ENCODE results near the gene NHLH2. TPM values are rescaled to one million over a fixed set of nuclear protein-coding genes. Genes with fewer than 3 reads are reported as not detected.

Gene NHLH2
- total RNA-seq, 2 experiments from 2014 or later: not detected

DNA sequence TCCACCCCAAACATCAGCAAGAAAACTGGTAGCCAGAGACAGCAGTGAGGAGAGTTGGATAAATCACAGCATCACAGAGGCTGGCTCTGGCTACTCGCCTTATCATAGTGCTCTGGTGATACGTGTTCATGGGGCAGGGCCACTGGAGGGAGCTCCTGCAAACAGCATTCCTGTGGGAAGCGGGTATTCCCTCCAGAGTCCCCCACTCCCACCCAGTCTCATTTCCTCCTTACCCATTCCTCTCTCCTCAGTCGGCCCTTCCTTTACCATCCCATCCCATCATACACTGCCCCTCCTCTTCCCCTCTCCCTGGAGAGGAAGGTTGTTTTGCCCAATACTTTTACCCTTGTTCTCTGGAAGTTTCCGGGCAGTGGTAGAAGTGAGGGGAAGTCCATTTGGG lies 7.1 kb downstream of the NHLH2 start:
- Mint-ChIP-seq H3K4me1 (ENCODE audit: low read depth) (peaks cover 3% of the 10 kb centered on the region), H3K27ac (no peak overlapping the region), H3K4me3 (no peak overlapping the region), H3K36me3 (ENCODE audit: low read depth) (no peaks in the 10 kb centered on the region), H3K27me3 (ENCODE audit: low read depth) (peaks cover 36% of the 10 kb centered on the region), H3K9me3 (ENCODE audit: insufficient read depth) (no peaks in the 10 kb centered on the region)
- ATAC-seq (no peak), DNase-seq (no peak)
- ChIA-PET CTCF (no interaction called here), POLR2A (no interaction called here)

DNA sequence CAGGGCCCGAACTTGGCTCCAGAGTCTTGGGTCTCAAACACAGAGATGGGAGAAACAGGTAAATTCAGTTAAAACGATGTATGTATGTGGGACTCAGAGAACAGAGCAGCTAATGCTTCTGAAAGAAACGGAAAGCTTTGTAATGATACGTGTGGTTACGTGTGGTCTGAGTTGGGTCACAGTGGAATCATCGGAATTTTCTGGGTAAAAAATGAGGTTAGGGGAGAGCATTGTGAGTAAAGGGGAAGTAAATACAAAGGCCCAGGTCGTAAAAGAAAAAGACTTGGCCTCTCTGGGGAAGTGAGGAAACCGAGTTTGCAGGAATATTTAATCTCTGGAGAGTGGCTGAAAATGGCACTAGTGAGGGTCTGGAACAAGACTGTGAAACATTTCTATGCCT lies 8.3 kb downstream of the NHLH2 start:
- CTCF ChIA-PET: no interaction called here
- peaks cover 45% of the 10 kb centered on the region for H3K27me3 Mint-ChIP-seq (ENCODE audit: low read depth)
- ATAC-seq (no peak), DNase-seq (no peak)
- no peak overlapping the region for H3K27ac Mint-ChIP-seq
- H3K9me3 Mint-ChIP-seq (ENCODE audit: insufficient read depth): no peaks in the 10 kb centered on the region
- peaks cover 4% of the 10 kb centered on the region for H3K4me1 Mint-ChIP-seq (ENCODE audit: low read depth)
- H3K36me3 Mint-ChIP-seq (ENCODE audit: low read depth): no peaks in the 10 kb centered on the region
- H3K4me3 Mint-ChIP-seq: no peak overlapping the region
- POLR2A ChIA-PET: no interaction called here

DNA sequence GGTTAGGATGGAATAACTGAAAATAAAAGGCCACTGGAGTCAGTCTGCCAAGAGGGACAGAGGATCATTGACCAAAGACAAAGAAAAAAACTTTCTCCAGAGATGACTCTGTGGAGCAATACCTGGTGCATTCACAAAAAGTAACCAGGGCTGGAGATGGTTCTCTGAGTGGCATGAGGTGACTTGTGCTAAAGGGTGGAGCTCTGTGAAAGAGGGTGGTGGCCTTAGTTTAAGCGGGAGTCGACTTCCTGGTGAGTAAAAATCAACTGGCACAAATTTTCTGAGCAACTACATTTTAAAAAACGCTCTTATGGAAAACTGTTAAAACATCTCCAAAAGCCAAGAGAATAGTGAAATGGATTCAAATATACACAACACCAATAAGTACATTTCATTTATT lies 10.0 kb downstream of the NHLH2 start:
- no peak overlapping the region for H3K4me3 Mint-ChIP-seq
- peaks cover 4% of the 10 kb centered on the region for H3K4me1 Mint-ChIP-seq (ENCODE audit: low read depth)

DNA sequence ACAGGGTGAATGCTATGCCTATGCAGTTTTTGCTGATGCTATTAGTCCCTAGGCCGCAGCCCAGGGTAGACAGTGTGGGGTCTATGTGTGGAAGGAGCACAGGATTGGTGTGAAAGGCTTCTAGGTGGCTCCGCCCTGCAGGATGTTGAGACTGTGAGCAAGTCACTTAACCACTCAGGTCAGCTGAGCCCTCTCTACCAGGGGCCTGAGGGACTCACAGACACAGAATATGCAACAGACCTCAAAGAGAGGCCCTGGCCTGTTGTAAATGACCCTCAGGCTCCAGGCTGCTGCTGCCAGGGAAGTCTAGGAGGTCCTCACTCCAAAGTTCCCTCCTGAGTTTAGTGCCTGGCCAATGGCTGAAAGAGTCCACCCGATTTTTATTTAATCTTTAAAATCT lies 11.0 kb downstream of the NHLH2 start:
- peaks cover 40% of the 10 kb centered on the region for H3K27me3 Mint-ChIP-seq (ENCODE audit: low read depth)
- CTCF ChIA-PET: no interaction called here
- no peak overlapping the region for H3K4me3 Mint-ChIP-seq
- ATAC-seq (no peak), DNase-seq (no peak)
- no peak overlapping the region for H3K27ac Mint-ChIP-seq
- POLR2A ChIA-PET: no interaction called here
- no peaks in the 10 kb centered on the region for H3K36me3 Mint-ChIP-seq (ENCODE audit: low read depth)
- H3K4me1 Mint-ChIP-seq (ENCODE audit: low read depth): peaks cover 4% of the 10 kb centered on the region
- no peaks in the 10 kb centered on the region for H3K9me3 Mint-ChIP-seq (ENCODE audit: insufficient read depth)

More for the DNA sequence above, 10.0 kb downstream of the NHLH2 start:
- Mint-ChIP-seq H3K27me3 (ENCODE audit: low read depth) (peaks cover 47% of the 10 kb centered on the region), H3K9me3 (ENCODE audit: insufficient read depth) (no peaks in the 10 kb centered on the region), H3K36me3 (ENCODE audit: low read depth) (no peaks in the 10 kb centered on the region), H3K27ac (no peak overlapping the region)
- ChIA-PET CTCF (no interaction called here), POLR2A (no interaction called here)
- ATAC-seq: no peak
- no peak for DNase-seq

DNA sequence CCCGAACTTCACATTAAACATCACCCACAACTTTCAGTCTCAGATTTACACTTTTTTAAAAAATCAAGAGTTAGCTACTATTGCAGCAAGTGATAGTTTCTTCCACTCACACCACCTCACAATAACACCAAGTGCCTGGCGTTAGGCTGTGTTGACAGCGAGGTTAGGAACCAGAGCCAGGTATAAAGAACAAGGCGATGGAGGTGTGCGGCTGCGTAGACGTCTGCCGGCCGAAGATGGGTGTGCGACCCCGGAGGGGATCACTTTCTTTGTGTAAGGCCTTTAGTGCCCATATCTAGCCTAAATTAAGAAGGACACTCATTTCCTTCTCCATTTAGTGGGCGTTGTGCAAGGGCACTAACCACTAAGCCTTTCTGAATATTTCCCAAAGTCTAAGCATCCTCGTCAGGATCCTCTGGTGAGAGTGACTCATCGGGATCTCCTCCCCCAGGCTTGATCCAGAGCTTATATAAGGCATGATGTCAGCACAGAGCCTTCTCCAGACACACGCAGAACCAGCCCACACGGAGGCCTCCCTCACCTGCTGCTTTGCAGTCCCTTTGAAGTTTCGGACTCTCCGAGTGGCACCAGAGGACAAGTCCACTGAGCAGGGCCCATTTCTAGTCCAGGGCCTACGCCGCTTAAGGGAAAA lies 11.8 kb downstream of the NHLH2 start:
- Mint-ChIP-seq H3K27me3 (ENCODE audit: low read depth) (peaks cover 34% of the 10 kb centered on the region), H3K36me3 (ENCODE audit: low read depth) (no peaks in the 10 kb centered on the region), H3K4me3 (peak overlapping the region; percentile 45), H3K4me1 (ENCODE audit: low read depth) (peaks cover 4% of the 10 kb centered on the region), H3K27ac (no peak overlapping the region), H3K9me3 (ENCODE audit: insufficient read depth) (no peaks in the 10 kb centered on the region)
- ChIA-PET CTCF (no interaction called here), POLR2A (no interaction called here)
- DNase-seq (no peak), ATAC-seq (no peak)

DNA sequence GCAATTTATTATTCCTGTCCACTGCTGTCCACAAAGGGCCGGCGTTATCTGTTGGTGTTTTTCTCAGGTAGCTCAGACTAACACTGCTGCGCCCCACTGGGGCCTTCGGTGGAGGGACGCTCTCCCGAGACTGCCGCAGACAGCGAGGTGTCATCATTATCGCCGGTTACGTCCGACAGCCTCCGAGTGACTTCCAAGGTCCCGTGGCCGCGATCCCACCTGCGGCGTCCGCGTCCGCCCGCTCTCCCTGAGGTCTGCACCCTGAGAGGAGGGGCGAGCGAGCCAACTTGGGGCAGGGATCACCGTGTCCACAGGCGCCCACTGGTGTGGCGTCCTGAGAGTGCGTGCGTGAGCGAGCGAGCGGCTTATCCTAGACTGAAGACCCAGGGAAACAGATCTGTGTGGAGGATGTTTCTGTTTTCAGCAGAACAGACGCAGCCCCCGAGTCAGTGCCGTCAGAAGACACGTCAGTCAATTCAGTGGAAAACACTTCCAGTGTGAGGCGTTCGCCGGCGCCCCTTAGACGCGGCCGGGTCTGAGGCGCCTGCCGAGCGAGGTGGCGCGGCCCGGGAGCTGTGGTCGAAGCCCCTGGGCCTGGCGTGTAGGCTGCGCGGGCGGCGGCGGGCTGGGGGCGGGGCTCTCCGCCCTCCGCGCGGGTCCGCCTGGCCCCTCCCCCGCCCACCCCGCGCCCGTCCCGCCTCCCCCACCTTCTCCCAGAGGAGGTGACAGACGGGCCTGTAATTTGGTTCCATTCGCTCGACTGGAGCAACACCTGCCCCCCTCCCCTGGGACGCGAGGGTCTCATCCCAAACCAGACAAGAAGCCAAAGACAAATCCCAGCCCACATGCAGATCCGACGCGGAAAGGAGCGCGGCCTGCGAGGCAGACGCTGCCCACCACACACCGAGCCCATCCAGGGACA lies 12.6 kb downstream of the NHLH2 start:
- Mint-ChIP-seq H3K4me1 (ENCODE audit: low read depth) (peaks cover 4% of the 10 kb centered on the region), H3K27ac (no peak overlapping the region), H3K36me3 (ENCODE audit: low read depth) (no peaks in the 10 kb centered on the region), H3K27me3 (ENCODE audit: low read depth) (peaks cover 35% of the 10 kb centered on the region), H3K9me3 (ENCODE audit: insufficient read depth) (no peaks in the 10 kb centered on the region), H3K4me3 (peak overlapping the region; percentile 45)
- DNase-seq (no peak), ATAC-seq (no peak)
- CTCF ChIA-PET: no interaction called here
- POLR2A ChIA-PET: no interaction called here

DNA sequence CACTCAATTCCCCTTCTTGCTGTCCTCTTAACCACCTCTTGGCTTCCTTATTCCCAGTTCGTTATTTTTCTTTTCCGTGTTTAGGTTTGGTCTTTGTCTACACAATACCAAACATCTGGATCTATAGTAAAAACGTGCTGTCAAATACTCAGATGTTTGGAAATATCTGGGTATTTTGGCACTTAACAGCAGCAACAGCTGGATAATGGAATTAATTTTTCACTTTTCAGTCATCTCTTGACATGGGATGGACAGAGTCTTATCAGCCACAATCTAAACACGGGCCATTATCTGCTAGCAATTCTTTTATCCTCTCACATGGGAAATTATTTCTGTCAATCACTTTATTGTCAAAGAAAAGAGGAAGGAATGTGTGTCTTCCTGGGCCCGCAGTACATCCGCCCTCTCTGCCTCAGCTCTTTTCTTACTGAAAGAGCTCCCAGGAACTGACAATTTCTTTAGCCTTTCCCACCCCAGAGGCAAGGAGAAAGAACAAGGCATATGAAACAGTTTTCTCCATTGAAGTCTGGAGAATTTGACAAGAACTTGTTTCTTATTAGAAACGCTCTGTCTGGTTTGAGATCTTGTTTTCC lies 13.4 kb downstream of the NHLH2 start:
- no peak overlapping the region for H3K4me3 Mint-ChIP-seq
- no peak for DNase-seq
- H3K36me3 Mint-ChIP-seq (ENCODE audit: low read depth): no peaks in the 10 kb centered on the region
- H3K27me3 Mint-ChIP-seq (ENCODE audit: low read depth): peaks cover 40% of the 10 kb centered on the region
- no peaks in the 10 kb centered on the region for H3K9me3 Mint-ChIP-seq (ENCODE audit: insufficient read depth)
- no peak for ATAC-seq
- H3K4me1 Mint-ChIP-seq (ENCODE audit: low read depth): peaks cover 4% of the 10 kb centered on the region
- H3K27ac Mint-ChIP-seq: no peak overlapping the region
- CTCF ChIA-PET: no interaction called here
- POLR2A ChIA-PET: no interaction called here

DNA sequence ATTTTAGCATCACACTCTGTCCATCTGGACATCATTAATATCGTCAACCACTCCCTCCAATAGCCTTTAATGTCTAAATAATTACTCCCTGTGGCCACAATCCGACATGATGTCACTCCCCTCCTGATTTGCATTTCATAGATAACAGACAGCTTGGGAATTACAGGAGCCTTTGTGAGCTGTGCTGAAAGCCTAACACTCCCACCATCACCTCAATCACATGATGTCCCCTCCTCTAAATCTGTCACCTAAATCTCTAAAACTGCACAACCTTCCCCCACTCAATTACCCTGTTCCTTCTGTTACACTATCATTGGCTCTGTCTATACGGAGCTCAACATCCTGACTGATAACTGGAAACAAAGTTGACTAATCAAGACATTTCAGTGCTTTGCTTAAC lies 14.3 kb downstream of the NHLH2 start:
- Mint-ChIP-seq H3K4me1 (ENCODE audit: low read depth) (peaks cover 4% of the 10 kb centered on the region), H3K27ac (no peak overlapping the region), H3K9me3 (ENCODE audit: insufficient read depth) (no peaks in the 10 kb centered on the region), H3K27me3 (ENCODE audit: low read depth) (peaks cover 40% of the 10 kb centered on the region), H3K36me3 (ENCODE audit: low read depth) (no peaks in the 10 kb centered on the region), H3K4me3 (no peak overlapping the region)
- ATAC-seq: no peak
- POLR2A ChIA-PET: no interaction called here
- CTCF ChIA-PET: no interaction called here
- DNase-seq: no peak

DNA sequence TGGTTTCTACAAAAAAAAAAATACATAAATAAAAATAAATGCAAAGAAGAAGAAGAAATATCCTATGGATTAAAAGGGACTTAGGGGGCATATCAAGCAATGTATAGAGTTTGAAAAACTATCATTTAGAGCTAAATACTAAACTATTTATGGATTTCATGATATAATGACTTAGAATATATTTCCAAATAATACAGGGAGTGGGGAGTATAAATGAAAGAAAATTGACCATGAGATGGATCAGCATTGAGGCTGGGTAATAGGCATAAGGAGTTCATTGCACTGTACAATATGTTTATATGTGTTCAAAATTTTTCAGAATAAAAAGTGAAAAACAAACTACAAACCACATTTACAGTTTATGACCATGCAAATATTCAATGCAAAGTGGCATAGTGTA lies 18.8 kb downstream of the NHLH2 start:
- POLR2A ChIA-PET: no interaction called here
- no peak overlapping the region for H3K27ac Mint-ChIP-seq
- H3K4me3 Mint-ChIP-seq: no peak overlapping the region
- ATAC-seq (no peak), DNase-seq (no peak)
- CTCF ChIA-PET: interaction anchor here (1.2 kb wide), 1 partner anchor 159 kb away, joined by 3 read pairs; no protein-coding TSS in a partner anchor
- no peaks in the 10 kb centered on the region for H3K4me1 Mint-ChIP-seq (ENCODE audit: low read depth)
- no peaks in the 10 kb centered on the region for H3K9me3 Mint-ChIP-seq (ENCODE audit: insufficient read depth)
- H3K36me3 Mint-ChIP-seq (ENCODE audit: low read depth): no peaks in the 10 kb centered on the region
- H3K27me3 Mint-ChIP-seq (ENCODE audit: low read depth): peaks cover 25% of the 10 kb centered on the region

DNA sequence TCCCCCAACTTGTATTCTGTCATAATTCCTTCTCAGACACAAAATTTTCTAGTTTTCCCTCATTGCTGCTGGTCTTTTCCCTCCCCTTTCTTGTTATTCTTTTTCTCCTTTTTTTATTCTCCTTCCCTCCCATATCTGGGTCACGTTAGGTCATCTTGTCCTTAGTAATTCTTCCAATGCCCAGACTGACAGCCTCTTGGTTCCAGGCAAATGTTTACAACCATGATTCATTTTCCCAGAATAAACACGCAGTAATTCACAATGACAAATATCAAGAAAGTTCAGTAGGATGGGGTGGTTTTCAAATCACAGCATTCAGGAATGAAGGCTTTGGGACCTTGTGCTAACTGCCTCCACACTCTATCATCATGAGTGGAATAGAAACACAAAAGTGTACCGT lies 25.2 kb downstream of the NHLH2 start:
- no peak for DNase-seq
- no peaks in the 10 kb centered on the region for H3K4me1 Mint-ChIP-seq (ENCODE audit: low read depth)
- H3K9me3 Mint-ChIP-seq (ENCODE audit: insufficient read depth): no peaks in the 10 kb centered on the region

DNA sequence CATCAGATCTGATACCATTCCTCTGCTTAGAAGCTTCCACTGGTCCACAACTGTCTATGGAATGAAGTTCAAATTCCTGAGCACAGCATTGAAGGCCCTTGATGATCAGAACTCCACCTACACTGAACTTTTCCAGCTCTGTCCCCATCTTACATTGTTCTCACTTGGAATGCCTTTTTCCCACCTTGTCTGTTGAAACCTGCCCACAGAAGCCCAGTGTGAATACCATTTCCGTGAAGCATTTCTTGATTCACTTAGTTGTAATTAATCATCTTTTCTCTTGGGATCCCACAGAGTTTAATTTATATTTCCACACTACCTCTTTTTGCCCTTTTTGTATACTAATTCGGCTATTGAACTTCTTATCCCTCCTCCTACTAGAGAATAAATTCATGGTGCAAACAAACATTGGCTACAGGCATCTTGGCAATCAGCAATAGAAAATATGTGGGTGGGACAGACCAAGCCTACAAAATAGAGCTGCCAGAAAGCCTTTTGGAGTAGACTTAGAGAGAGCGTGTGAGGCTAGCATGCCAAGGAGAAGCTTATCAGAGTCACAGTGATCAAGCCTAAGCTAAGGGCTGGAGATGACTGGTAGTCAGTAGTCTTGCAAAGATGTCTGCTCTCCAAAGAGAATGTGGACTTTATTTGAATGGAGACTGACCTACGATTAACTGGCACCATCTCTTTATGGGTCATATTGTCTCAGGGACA lies 26.1 kb downstream of the NHLH2 start:
- ChIA-PET POLR2A (no interaction called here), CTCF (interaction anchor here (1.6 kb wide), 1 partner anchor 206 kb away, joined by 4 read pairs; no protein-coding TSS in a partner anchor)
- peaks cover 12% of the 10 kb centered on the region for H3K27me3 Mint-ChIP-seq (ENCODE audit: low read depth)
- no peak overlapping the region for H3K27ac Mint-ChIP-seq
- H3K36me3 Mint-ChIP-seq (ENCODE audit: low read depth): no peaks in the 10 kb centered on the region
- DNase-seq (no peak), ATAC-seq (no peak)
- H3K4me3 Mint-ChIP-seq: no peak overlapping the region
- no peaks in the 10 kb centered on the region for H3K4me1 Mint-ChIP-seq (ENCODE audit: low read depth)
- no peaks in the 10 kb centered on the region for H3K9me3 Mint-ChIP-seq (ENCODE audit: insufficient read depth)

More for the DNA sequence above, 25.2 kb downstream of the NHLH2 start:
- Mint-ChIP-seq H3K27me3 (ENCODE audit: low read depth) (peaks cover 12% of the 10 kb centered on the region), H3K27ac (no peak overlapping the region), H3K4me3 (no peak overlapping the region), H3K36me3 (ENCODE audit: low read depth) (no peaks in the 10 kb centered on the region)
- ATAC-seq: no peak
- ChIA-PET CTCF (interaction anchor here (1.6 kb wide), 1 partner anchor 205 kb away, joined by 4 read pairs; no protein-coding TSS in a partner anchor), POLR2A (no interaction called here)

DNA sequence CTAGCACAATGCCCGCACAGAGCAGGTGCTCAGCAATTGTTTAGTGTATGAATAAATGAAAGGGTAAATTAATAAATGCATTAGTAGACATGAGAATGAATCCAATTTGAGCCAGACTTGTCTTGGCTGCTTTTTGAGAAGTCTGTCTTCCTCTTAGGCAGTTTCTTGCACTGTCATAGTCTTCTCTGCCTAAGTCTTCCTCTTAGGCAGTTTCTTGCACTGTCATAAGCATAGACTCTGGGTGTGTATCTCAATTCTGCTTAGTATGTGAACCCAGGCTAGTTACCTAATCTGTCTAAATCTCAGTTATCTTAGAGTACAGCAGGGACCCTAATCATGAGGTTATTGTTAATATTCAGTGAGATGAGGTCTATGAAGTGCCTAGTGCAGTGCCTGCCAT lies 27.2 kb downstream of the NHLH2 start:
- Mint-ChIP-seq H3K4me3 (no peak overlapping the region), H3K27ac (no peak overlapping the region), H3K4me1 (ENCODE audit: low read depth) (no peaks in the 10 kb centered on the region), H3K36me3 (ENCODE audit: low read depth) (no peaks in the 10 kb centered on the region), H3K27me3 (ENCODE audit: low read depth) (peaks cover 12% of the 10 kb centered on the region), H3K9me3 (ENCODE audit: insufficient read depth) (no peaks in the 10 kb centered on the region)
- ATAC-seq (no peak), DNase-seq (no peak)
- ChIA-PET CTCF (no interaction called here), POLR2A (no interaction called here)
